Endodermal cell (in vitro differentiated cells): Measurements from ENCODE around the gene USP48. TPM values are rescaled to one million over a fixed set of nuclear protein-coding genes. Genes with fewer than 3 reads are reported as not detected.

Experiments used
- DNase-seq: peaks from one replicate; pipeline ENCODE4 v3.0.0-alpha.2; 2017
- H3K27ac ChIP-seq: 2 replicates; pipeline ENCODE4 v1.5.1; 2013; ENCODE audit warnings: mild to moderate bottlenecking, low read depth, low read length, moderate library complexity
- H3K27me3 ChIP-seq: 2 replicates; pipeline ENCODE4 v1.6.1; 2013; ENCODE audit warnings: mild to moderate bottlenecking, low read length, moderate library complexity; ENCODE audit not compliant: insufficient read depth, control insufficient read depth, poor library complexity, severe bottlenecking
- H3K36me3 ChIP-seq: 2 replicates; pipeline ENCODE4 v1.7.0; 2013; ENCODE audit warnings: mild to moderate bottlenecking, low read length, moderate library complexity; ENCODE audit not compliant: control insufficient read depth, insufficient read depth
- H3K4me1 ChIP-seq: one replicate; pipeline ENCODE4 v1.7.0; 2013; ENCODE audit warnings: low read length; ENCODE audit not compliant: control insufficient read depth, insufficient read depth
- H3K4me3 ChIP-seq: 2 replicates; pipeline ENCODE4 v1.5.1; 2013; ENCODE audit warnings: mild to moderate bottlenecking, low read length, moderate library complexity
- H3K9ac ChIP-seq: 2 replicates; pipeline ENCODE4 v1.6.1; 2013; ENCODE audit warnings: mild to moderate bottlenecking, low read length, moderate library complexity; ENCODE audit not compliant: poor library complexity, severe bottlenecking; ENCODE audit errors: extremely low read depth
- H3K9me3 ChIP-seq: 2 replicates; pipeline ENCODE4 v1.6.1; 2013; ENCODE audit warnings: mild to moderate bottlenecking, low read length, moderate library complexity; ENCODE audit not compliant: control insufficient read depth
- H3K27ac Mint-ChIP-seq: 2 replicates; pipeline ENCODE4 v1.8.0; 2020; ENCODE audit warnings: mixed read lengths
- H3K27me3 Mint-ChIP-seq: 2 replicates; pipeline ENCODE4 v1.8.0; 2021; ENCODE audit warnings: mild to moderate bottlenecking, mixed read lengths; ENCODE audit not compliant: insufficient read depth
- H3K36me3 Mint-ChIP-seq: 2 replicates; pipeline ENCODE4 v1.8.0; 2020; ENCODE audit warnings: low read depth, mixed read lengths
- H3K4me1 Mint-ChIP-seq: 2 replicates; pipeline ENCODE4 v1.8.0; 2020; ENCODE audit warnings: mixed read lengths
- H3K4me3 Mint-ChIP-seq: 2 replicates; pipeline ENCODE4 v1.8.0; 2020; ENCODE audit warnings: mild to moderate bottlenecking, moderate library complexity, mixed read lengths
- H3K9me3 Mint-ChIP-seq: 2 replicates; pipeline ENCODE4 v1.8.0; 2020; ENCODE audit warnings: mild to moderate bottlenecking, mixed read lengths
- CTCF ChIP-seq: fragments of 200-600 bp; sonication (generic); conservative IDR thresholded peaks from 2 replicates; pipeline ENCODE4 v1.5.0; 2021; ENCODE audit warnings: antibody characterized with exemption, mild to moderate bottlenecking
- WGBS, 2 experiments: methylation state at CpG; one replicate each; pipeline versions ENCODE4 v1.1.5 to v1.1.7; 2013; ENCODE audit warnings: missing lambda C conversion rate in 2 of 2, mixed read lengths in 1 of 2; ENCODE audit not compliant: insufficient coverage in 1 of 2, insufficient read length in 1 of 2; 5-methylcytosine and 5-hydroxymethylcytosine counted together
- total RNA-seq, 2 donors: library from RNA; stranded (reverse); fragmentation: NEBNext Ultra II Directional in 1 of 2; extraction: Animal tissue kit (Norgen Biotek cat#: 25700) in 1 of 2; gene quantifications; 2 replicates in 1 of 2; 3 replicates in 1 of 2; pipeline ENCODE4 v1.2.1, GENCODE V29; 2021

Gene USP48
- total RNA-seq, 2 donors from 2014 or later, result 73.8 to 78.6 TPM

GRCh38 chr1:21645550-21645949 is 137.4 kb downstream of the USP48 start:
- no peaks in the 10 kb centered on the region for H3K9me3 Mint-ChIP-seq
- H3K36me3 Mint-ChIP-seq, result no peaks in the 10 kb centered on the region
- peaks cover 3% of the 10 kb centered on the region for H3K27me3 Mint-ChIP-seq
- no peak overlapping the region for H3K4me3 Mint-ChIP-seq
- 89 to 100% methylated on average over 1 to 5 of the region's 5 CpGs for WGBS, 2 experiments
- no peak overlapping the region for H3K9ac ChIP-seq
- no peak overlapping the region for H3K27ac ChIP-seq
- H3K36me3 ChIP-seq, result no peaks in the 10 kb centered on the region
- peaks cover 5% of the 10 kb centered on the region for H3K4me1 Mint-ChIP-seq
- peaks cover 1% of the 10 kb centered on the region for H3K4me1 ChIP-seq
- H3K4me3 ChIP-seq, result no peak overlapping the region
- H3K27me3 ChIP-seq, result no peaks in the 10 kb centered on the region
- no peak for DNase-seq
- no peak for TF ChIP-seq CTCF
- no peak overlapping the region for H3K27ac Mint-ChIP-seq
- H3K9me3 ChIP-seq, result no peaks in the 10 kb centered on the region

GRCh38 chr1:21644906-21645305 is 138.0 kb downstream of the USP48 start:
- Mint-ChIP-seq H3K9me3 (no peaks in the 10 kb centered on the region), H3K27me3 (peaks cover 3% of the 10 kb centered on the region), H3K36me3 (no peaks in the 10 kb centered on the region), H3K27ac (no peak overlapping the region), H3K4me1 (peaks cover 11% of the 10 kb centered on the region), H3K4me3 (no peak overlapping the region)
- no peak for DNase-seq
- no peak overlapping the region for H3K27ac ChIP-seq
- no peaks in the 10 kb centered on the region for H3K9me3 ChIP-seq
- no peak for TF ChIP-seq CTCF
- H3K4me3 ChIP-seq, result no peak overlapping the region
- H3K4me1 ChIP-seq, result peaks cover 7% of the 10 kb centered on the region
- no peaks in the 10 kb centered on the region for H3K27me3 ChIP-seq
- H3K9ac ChIP-seq, result no peak overlapping the region
- no peaks in the 10 kb centered on the region for H3K36me3 ChIP-seq
- WGBS, 2 experiments, result 81 to 90% methylated on average over 5 of the region's 5 CpGs

GRCh38 chr1:21644348-21644747 is 138.6 kb downstream of the USP48 start:
- no peak for TF ChIP-seq CTCF
- H3K36me3 ChIP-seq, result no peaks in the 10 kb centered on the region
- DNase-seq, result no peak
- H3K27me3 ChIP-seq, result no peaks in the 10 kb centered on the region
- no peak overlapping the region for H3K4me3 ChIP-seq
- peaks cover 15% of the 10 kb centered on the region for H3K4me1 Mint-ChIP-seq
- peaks cover 3% of the 10 kb centered on the region for H3K27me3 Mint-ChIP-seq
- no peaks in the 10 kb centered on the region for H3K9me3 ChIP-seq
- no peak overlapping the region for H3K27ac ChIP-seq
- no peak overlapping the region for H3K4me3 Mint-ChIP-seq
- no peaks in the 10 kb centered on the region for H3K9me3 Mint-ChIP-seq
- H3K27ac Mint-ChIP-seq, result no peak overlapping the region
- H3K9ac ChIP-seq, result no peak overlapping the region
- H3K36me3 Mint-ChIP-seq, result no peaks in the 10 kb centered on the region
- peaks cover 10% of the 10 kb centered on the region for H3K4me1 ChIP-seq
- 88 to 89% methylated on average over 9 to 10 of the region's 10 CpGs for WGBS, 2 experiments
